Measurements from ENCODE around the gene PALLD. TPM values are rescaled to one million over a fixed set of nuclear protein-coding genes. Genes with fewer than 3 reads are reported as not detected.

The PALLD gene
- total RNA-seq, 1 experiment from 2014 or later = 166 TPM

- TF ChIP-seq, protein P1, sequence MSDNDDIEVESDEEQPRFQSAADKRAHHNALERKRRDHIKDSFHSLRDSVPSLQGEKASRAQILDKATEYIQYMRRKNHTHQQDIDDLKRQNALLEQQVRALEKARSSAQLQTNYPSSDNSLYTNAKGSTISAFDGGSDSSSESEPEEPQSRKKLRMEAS (IDR thresholded peaks at IDR 0.05) = no peak
- TF ChIP-seq, protein P2, sequence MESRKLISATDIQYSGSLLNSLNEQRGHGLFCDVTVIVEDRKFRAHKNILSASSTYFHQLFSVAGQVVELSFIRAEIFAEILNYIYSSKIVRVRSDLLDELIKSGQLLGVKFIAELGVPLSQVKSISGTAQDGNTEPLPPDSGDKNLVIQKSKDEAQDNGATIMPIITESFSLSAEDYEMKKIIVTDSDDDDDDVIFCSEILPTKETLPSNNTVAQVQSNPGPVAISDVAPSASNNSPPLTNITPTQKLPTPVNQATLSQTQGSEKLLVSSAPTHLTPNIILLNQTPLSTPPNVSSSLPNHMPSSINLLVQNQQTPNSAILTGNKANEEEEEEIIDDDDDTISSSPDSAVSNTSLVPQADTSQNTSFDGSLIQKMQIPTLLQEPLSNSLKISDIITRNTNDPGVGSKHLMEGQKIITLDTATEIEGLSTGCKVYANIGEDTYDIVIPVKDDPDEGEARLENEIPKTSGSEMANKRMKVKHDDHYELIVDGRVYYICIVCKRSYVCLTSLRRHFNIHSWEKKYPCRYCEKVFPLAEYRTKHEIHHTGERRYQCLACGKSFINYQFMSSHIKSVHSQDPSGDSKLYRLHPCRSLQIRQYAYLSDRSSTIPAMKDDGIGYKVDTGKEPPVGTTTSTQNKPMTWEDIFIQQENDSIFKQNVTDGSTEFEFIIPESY (IDR thresholded peaks at IDR 0.05; ENCODE audit: extremely low read depth, insufficient replicate concordance, low read length) = no peak
- no peak for TF ChIP-seq CBX3 (IDR thresholded peaks at IDR 0.05; ENCODE audit: low read depth)
- no peak for TF ChIP-seq REST (IDR thresholded peaks at IDR 0.05; ENCODE audit: low read depth)
- no peak for TF ChIP-seq TCF7L2 (IDR thresholded peaks at IDR 0.05; ENCODE audit: borderline replicate concordance, extremely low read depth, insufficient read depth, insufficient read length)
- no peak for TF ChIP-seq ZNF274 (IDR thresholded peaks at IDR 0.05; ENCODE audit: low read depth, low read length)
- no peak for TF ChIP-seq JUND (IDR thresholded peaks at IDR 0.05)
- no peak for TF ChIP-seq ATF3 (IDR thresholded peaks at IDR 0.05)
- no peak for TF ChIP-seq ELF1 (IDR thresholded peaks at IDR 0.05; ENCODE audit: borderline replicate concordance, low read depth)
- TF ChIP-seq POLR2A (IDR thresholded peaks at IDR 0.05; ENCODE audit: borderline replicate concordance, extremely low read depth, insufficient read depth, insufficient read length) = no peak
- TF ChIP-seq SIN3A (IDR thresholded peaks at IDR 0.05; ENCODE audit: low read depth) = no peak
- TF ChIP-seq EGR1 (IDR thresholded peaks at IDR 0.05; ENCODE audit: low read depth) = no peak
- POLR2A ChIA-PET = interaction anchor here (1.1 to 1.2 kb wide), 2 partner anchors 22 to 25 kb away, joined by 4 read pairs; no protein-coding TSS in a partner anchor
- H3K4me1 ChIP-seq (ENCODE audit: control insufficient read depth in 1 of 2, insufficient read depth in 2 of 2, low read length in 2 of 2) = peaks cover 70 to 85% of the 10 kb centered on the region in 2 experiments
- no peaks in the 10 kb centered on the region for H3K9me3 ChIP-seq (ENCODE audit: control insufficient read depth in 1 of 2, insufficient read depth in 1 of 2, low read depth in 1 of 2, low read length in 2 of 2)
- H3K36me3 ChIP-seq (ENCODE audit: control insufficient read depth in 1 of 2, insufficient read depth in 2 of 2, low read length in 2 of 2) = no peaks in the 10 kb centered on the region
- no TSS peak for BruUV-seq (replicated peaks)
- no peaks in the 10 kb centered on the region for H3K9me2 ChIP-seq (ENCODE audit: insufficient read depth)
- no peaks in the 10 kb centered on the region for H3K27me3 ChIP-seq (ENCODE audit: insufficient read depth, low read length)
- H3K27ac ChIP-seq (ENCODE audit: low read depth, low read length) = peak overlapping the region; percentile 86
- peaks cover 8% of the 10 kb centered on the region for H3K79me2 ChIP-seq (ENCODE audit: insufficient read depth, low read length)
- H3K4me3 ChIP-seq (replicated peaks in 1 of 2; ENCODE audit: low read depth in 1 of 2, low read length in 2 of 2) = no peak overlapping the region
- H2AFZ ChIP-seq (ENCODE audit: low read depth, low read length, poor library complexity, severe bottlenecking) = no peak overlapping the region
- H4K20me1 ChIP-seq (ENCODE audit: insufficient read depth) = no peaks in the 10 kb centered on the region
- peak overlapping the region; percentile 27 for H3K4me2 ChIP-seq (ENCODE audit: low read length)
- CTCF ChIA-PET = no interaction called here
- RAD21 ChIA-PET (ENCODE audit: low non-redundant PET in 1 of 2, low total read pairs in 2 of 2, uncharacterized antibody in 2 of 2, unreplicated experiment in 2 of 2) = no interaction called here
- intact Hi-C loops (cut with micrococcal nuclease) = no loop called here
- no peak for ATAC-seq
- no peak for DNase-seq (ENCODE audit: low read depth, low spot score)
- peak overlapping the region; percentile 10; the same call in 1 of the 2 replicates for H3K9ac ChIP-seq (ENCODE audit: low read length)
These were observed 68.3 kb downstream of the PALLD start for GRCh38 chr4:168565130-168565529.
